Loucy (cell line): ENCODE data around the gene LRBA.

Experiments
- H2AFZ ChIP-seq: fragments of 200-600 bp; sonication (generic); 2 replicates; pipeline ENCODE4 v1.6.0; 2016; ENCODE audit warnings: antibody characterized with exemption, mild to moderate bottlenecking, low read length, moderate library complexity
- H3F3A ChIP-seq: fragments of 200-600 bp; 2 replicates; pipeline ENCODE4 v1.6.0; 2016; ENCODE audit warnings: antibody characterized with exemption, low read depth, mild to moderate bottlenecking
- H3K27me3 ChIP-seq: fragments of 200-600 bp; sonication (generic); 2 replicates; pipeline ENCODE4 v1.6.1; 2014; ENCODE audit warnings: low read length, mild to moderate bottlenecking; ENCODE audit not compliant: insufficient read depth, poor library complexity, severe bottlenecking
- H3K36me3 ChIP-seq: fragments of 200-600 bp; sonication (generic); 2 replicates; pipeline ENCODE4 v1.6.1; 2016; ENCODE audit warnings: low read length; ENCODE audit not compliant: insufficient read depth
- H3K4me1 ChIP-seq: fragments of 200-600 bp; sonication (generic); 2 replicates; pipeline ENCODE4 v1.5.1; 2014; ENCODE audit warnings: low read length, mild to moderate bottlenecking; ENCODE audit not compliant: insufficient read depth, poor library complexity, severe bottlenecking
- H3K4me2 ChIP-seq: fragments of 200-600 bp; sonication (generic); 2 replicates; pipeline ENCODE4 v1.6.0; 2014; ENCODE audit warnings: antibody characterized with exemption, low read length, low read depth, mild to moderate bottlenecking; ENCODE audit not compliant: poor library complexity, severe bottlenecking
- H3K4me3 ChIP-seq: fragments of 200-600 bp; sonication (generic); 2 replicates; pipeline ENCODE4 v1.5.1; 2014; ENCODE audit warnings: low read length, mild to moderate bottlenecking, mixed read lengths; ENCODE audit not compliant: poor library complexity, severe bottlenecking
- H3K79me2 ChIP-seq: fragments of 200-600 bp; sonication (generic); 2 replicates; pipeline ENCODE4 v1.6.1; 2014; ENCODE audit warnings: low read length; ENCODE audit not compliant: insufficient read depth
- H3K9ac ChIP-seq: fragments of 200-600 bp; sonication (generic); 2 replicates; pipeline ENCODE4 v1.6.0; 2014; ENCODE audit warnings: mild to moderate bottlenecking, low read depth, low read length, moderate library complexity; ENCODE audit not compliant: poor library complexity, severe bottlenecking
- H3K9me2 ChIP-seq: fragments of 200-600 bp; sonication (generic); replicated peaks from 2 replicates; pipeline ENCODE4 v1.6.1; 2016; ENCODE audit warnings: low read depth, low read length, mixed read lengths
- H3K9me3 ChIP-seq: fragments of 200-600 bp; sonication (generic); 2 replicates; pipeline ENCODE4 v1.6.1; 2014; ENCODE audit warnings: mild to moderate bottlenecking, antibody characterized with exemption, low read length, low read depth; ENCODE audit not compliant: insufficient read depth
- H4K20me1 ChIP-seq: fragments of 200-600 bp; sonication (generic); 2 replicates; pipeline ENCODE4 v1.6.0; 2014; ENCODE audit warnings: antibody characterized with exemption, low read length, mild to moderate bottlenecking; ENCODE audit not compliant: insufficient read depth, poor library complexity, severe bottlenecking
- EZH2phosphoT487 ChIP-seq: fragments of 200-600 bp; IDR thresholded peaks from 2 replicates; pipeline ENCODE4 v1.6.1; 2018; ENCODE audit warnings: antibody characterized with exemption, mild to moderate bottlenecking, moderate library complexity, borderline replicate concordance
- TF ChIP-seq, protein P1 (sequence below): fragments of 200-600 bp; sonication (generic); conservative IDR thresholded peaks from 2 replicates; pipeline ENCODE4 v1.5.1; 2014; ENCODE audit warnings: mild to moderate bottlenecking, antibody characterized with exemption, low read length

Gene LRBA

DNA sequence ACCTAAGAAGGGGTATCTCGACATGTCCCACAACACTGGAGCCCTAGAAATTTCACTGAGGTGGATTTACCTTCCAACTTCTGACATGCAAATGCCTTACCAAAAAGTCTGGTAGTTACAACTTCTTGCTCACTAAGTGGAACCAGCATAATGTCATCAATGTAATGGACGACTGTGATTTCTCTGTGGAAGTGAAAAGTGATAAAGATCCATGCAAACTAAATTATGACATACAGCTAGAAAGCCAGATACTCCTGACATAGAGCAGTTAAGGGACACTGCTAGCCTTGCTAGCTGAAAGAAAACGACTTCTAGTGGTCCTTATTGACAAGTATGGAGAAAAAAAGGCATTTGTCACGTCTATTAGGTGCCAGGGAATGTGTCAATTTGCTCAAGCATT lies 242.1 kb downstream of the LRBA start:
- H3K27me3 ChIP-seq: no peaks in the 10 kb centered on the region
- H3K4me3 ChIP-seq: no peak overlapping the region
- H3K9me2 ChIP-seq: no peaks in the 10 kb centered on the region
- H3K9me3 ChIP-seq: no peaks in the 10 kb centered on the region
- H4K20me1 ChIP-seq: no peaks in the 10 kb centered on the region
- peaks cover 6% of the 10 kb centered on the region; the same call in 1 of the 2 replicates for H3K36me3 ChIP-seq
- H2AFZ ChIP-seq: no peak overlapping the region
- TF ChIP-seq, protein P1, sequence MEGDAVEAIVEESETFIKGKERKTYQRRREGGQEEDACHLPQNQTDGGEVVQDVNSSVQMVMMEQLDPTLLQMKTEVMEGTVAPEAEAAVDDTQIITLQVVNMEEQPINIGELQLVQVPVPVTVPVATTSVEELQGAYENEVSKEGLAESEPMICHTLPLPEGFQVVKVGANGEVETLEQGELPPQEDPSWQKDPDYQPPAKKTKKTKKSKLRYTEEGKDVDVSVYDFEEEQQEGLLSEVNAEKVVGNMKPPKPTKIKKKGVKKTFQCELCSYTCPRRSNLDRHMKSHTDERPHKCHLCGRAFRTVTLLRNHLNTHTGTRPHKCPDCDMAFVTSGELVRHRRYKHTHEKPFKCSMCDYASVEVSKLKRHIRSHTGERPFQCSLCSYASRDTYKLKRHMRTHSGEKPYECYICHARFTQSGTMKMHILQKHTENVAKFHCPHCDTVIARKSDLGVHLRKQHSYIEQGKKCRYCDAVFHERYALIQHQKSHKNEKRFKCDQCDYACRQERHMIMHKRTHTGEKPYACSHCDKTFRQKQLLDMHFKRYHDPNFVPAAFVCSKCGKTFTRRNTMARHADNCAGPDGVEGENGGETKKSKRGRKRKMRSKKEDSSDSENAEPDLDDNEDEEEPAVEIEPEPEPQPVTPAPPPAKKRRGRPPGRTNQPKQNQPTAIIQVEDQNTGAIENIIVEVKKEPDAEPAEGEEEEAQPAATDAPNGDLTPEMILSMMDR: no peak
- H3K4me2 ChIP-seq: no peak overlapping the region
- H3F3A ChIP-seq: no peaks in the 10 kb centered on the region
- H3K9ac ChIP-seq: no peak overlapping the region
- H3K4me1 ChIP-seq: no peaks in the 10 kb centered on the region
- H3K79me2 ChIP-seq: no peaks in the 10 kb centered on the region

DNA sequence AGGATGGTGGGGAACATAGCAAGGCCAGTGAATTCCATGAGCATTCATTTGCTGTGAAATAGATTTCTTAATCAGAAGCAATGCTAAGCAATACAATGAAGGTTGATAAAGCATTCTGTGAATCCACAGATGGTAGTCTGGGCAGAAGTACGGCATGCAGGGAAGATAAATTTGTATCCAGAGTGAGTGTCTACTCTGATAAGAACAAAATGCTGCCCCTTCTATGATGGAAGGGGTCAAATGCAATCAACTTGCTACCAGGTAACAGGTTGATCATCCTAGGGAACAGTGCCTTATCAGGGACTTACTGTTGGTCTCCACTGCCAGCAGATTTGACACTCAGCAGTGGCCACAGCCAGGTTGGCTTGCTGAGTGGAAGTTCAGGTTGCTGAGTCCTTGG lies 243.7 kb downstream of the LRBA start:
- no peaks in the 10 kb centered on the region for H3K4me1 ChIP-seq
- no peaks in the 10 kb centered on the region for H3K9me2 ChIP-seq
- peaks cover 6% of the 10 kb centered on the region; the same call in 1 of the 2 replicates for H3K36me3 ChIP-seq
- no peak overlapping the region for H3K9ac ChIP-seq
- H3K27me3 ChIP-seq: no peaks in the 10 kb centered on the region
- H3K4me3 ChIP-seq: no peak overlapping the region
- no peaks in the 10 kb centered on the region for H3K9me3 ChIP-seq
- H3F3A ChIP-seq: no peaks in the 10 kb centered on the region
- no peaks in the 10 kb centered on the region for H4K20me1 ChIP-seq
- H3K79me2 ChIP-seq: no peaks in the 10 kb centered on the region
- TF ChIP-seq EZH2phosphoT487: no peak
- TF ChIP-seq, protein P1: no peak
- no peak overlapping the region for H3K4me2 ChIP-seq
- H2AFZ ChIP-seq: no peak overlapping the region

DNA sequence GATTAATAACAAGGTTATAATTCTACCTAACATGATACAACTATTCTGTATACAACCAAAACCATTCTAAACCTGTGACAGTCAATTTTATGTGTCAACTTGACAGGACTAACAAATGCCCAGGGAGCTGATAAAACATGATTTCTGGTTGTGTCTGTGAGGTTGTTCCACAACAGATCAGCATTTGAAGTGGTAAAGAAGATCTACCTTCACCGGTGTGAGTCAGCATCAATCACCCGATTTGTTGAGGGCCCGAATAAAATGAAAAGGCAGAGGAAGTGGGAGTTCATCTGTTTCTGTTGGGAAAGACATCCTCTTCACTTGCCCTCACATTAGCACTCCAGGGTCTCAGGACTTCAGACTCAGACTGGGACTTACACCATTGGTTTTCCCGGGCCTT lies 245.2 kb downstream of the LRBA start:
- Histone ChIP-seq H3K4me2 (no peak overlapping the region), H3F3A (no peaks in the 10 kb centered on the region)
- no peak for TF ChIP-seq EZH2phosphoT487
- TF ChIP-seq, protein P1: no peak

More for the DNA sequence above, 245.2 kb downstream of the LRBA start:
- H3K27me3 ChIP-seq: no peaks in the 10 kb centered on the region
- peaks cover 6% of the 10 kb centered on the region; the same call in 1 of the 2 replicates for H3K36me3 ChIP-seq
- H4K20me1 ChIP-seq: no peaks in the 10 kb centered on the region
- no peaks in the 10 kb centered on the region for H3K9me3 ChIP-seq
- no peak overlapping the region for H2AFZ ChIP-seq
- H3K4me1 ChIP-seq: no peaks in the 10 kb centered on the region
- no peaks in the 10 kb centered on the region for H3K9me2 ChIP-seq
- no peaks in the 10 kb centered on the region for H3K79me2 ChIP-seq
- H3K4me3 ChIP-seq: no peak overlapping the region
- H3K9ac ChIP-seq: no peak overlapping the region
